Coronary artery (tissue), 2 donors: ENCODE measurements around the gene POFUT2.
A peak's percentile ranks its signal among the peaks of the same experiment; 100 is the strongest.

Experiments used
- DNase-seq: peaks from one replicate; pipeline ENCODE4 v3.0.0-alpha.2; 2017; ENCODE audit warnings: low spot score
- H3K27ac ChIP-seq, 2 donors: fragments of 200-600 bp; sonication (generic); one replicate each; pipeline ENCODE4 v1.5.1; 2016 to 2019
- H3K4me3 ChIP-seq: fragments of 200-600 bp; sonication (generic); 2 replicates; pipeline ENCODE4 v1.5.1; 2016; ENCODE audit warnings: mild to moderate bottlenecking, moderate library complexity
- TF ChIP-seq, protein P1 (sequence below): fragments of 200-600 bp; sonication (generic); IDR thresholded peaks from one replicate; pipeline ENCODE4 v1.5.1; 2019; ENCODE audit warnings: antibody characterized with exemption

The POFUT2 gene

DNA sequence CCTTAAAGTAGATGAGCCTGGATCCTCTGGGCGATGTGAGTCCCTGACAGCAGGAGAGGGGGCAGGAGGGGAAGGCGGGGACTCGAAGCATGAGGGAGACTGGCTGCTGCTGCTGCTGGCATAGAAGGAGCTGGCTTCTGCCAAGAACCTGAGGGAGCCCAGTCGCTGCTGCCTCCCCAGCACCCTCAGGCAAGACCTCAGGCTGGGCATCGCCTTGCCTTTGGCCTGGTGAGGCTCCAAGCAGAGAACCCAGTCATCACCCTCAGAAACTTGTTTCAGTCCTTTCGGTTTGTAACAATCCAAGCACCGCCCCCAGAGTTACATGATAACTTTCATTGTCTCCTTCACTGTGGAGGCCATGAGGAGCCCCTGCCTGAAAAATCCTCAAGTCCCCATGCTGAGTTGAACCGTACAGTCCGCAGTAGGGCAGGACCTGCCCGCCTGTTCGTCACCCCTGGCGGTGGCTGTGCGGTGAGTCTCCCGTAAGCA, 38.8 kb downstream of the POFUT2 start:
- no peak overlapping the region for H3K27ac ChIP-seq
- TF ChIP-seq, protein P1, sequence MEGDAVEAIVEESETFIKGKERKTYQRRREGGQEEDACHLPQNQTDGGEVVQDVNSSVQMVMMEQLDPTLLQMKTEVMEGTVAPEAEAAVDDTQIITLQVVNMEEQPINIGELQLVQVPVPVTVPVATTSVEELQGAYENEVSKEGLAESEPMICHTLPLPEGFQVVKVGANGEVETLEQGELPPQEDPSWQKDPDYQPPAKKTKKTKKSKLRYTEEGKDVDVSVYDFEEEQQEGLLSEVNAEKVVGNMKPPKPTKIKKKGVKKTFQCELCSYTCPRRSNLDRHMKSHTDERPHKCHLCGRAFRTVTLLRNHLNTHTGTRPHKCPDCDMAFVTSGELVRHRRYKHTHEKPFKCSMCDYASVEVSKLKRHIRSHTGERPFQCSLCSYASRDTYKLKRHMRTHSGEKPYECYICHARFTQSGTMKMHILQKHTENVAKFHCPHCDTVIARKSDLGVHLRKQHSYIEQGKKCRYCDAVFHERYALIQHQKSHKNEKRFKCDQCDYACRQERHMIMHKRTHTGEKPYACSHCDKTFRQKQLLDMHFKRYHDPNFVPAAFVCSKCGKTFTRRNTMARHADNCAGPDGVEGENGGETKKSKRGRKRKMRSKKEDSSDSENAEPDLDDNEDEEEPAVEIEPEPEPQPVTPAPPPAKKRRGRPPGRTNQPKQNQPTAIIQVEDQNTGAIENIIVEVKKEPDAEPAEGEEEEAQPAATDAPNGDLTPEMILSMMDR: no peak
- H3K4me3 ChIP-seq: peak overlapping the region; percentile 47
- peak; percentile 73 for DNase-seq

- H3K4me3 ChIP-seq: peak overlapping the region; percentile 47
- TF ChIP-seq, protein P1: no peak
- no peak for DNase-seq
- H3K27ac ChIP-seq: no peak overlapping the region
Measured at GRCh38 chr21:45248301-45248892, 39.3 kb downstream of the POFUT2 start.

GRCh38 chr21:45246386-45247320, 41.0 kb downstream of the POFUT2 start:
- H3K4me3 ChIP-seq: no peak overlapping the region
- DNase-seq: peak; percentile 52
- TF ChIP-seq, protein P1: no peak
- no peak overlapping the region for H3K27ac ChIP-seq

DNA sequence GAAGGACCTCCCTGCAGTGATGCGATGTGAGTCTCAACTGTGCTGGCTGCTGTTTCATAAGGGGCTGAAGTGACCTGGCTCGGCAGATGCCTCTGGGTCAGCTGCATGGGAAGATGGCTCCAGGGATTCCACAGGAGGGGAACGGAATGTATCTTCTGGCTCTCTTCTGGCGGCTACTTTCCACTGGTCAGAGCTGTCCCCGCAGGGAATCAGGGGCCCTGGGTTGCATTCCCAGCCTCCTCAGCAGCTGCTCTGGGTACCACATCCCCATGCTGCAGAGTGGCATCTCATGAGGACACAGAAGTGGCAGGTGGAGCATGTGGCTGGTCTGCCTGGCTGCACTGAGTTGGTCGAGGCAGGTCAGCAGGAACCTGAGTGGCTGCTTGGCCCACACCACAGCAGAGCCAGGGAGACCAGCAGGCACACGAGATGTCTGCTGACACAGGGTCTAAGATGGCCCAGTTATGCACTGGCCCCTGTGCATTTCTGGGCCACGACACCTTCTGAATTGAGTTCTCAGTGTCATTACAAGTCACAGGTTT, 42.8 kb downstream of the POFUT2 start:
- TF ChIP-seq, protein P1: no peak
- Histone ChIP-seq H3K27ac (no peak overlapping the region), H3K4me3 (no peak overlapping the region)
- peak; percentile 40 for DNase-seq

- TF ChIP-seq, protein P1: no peak
- Histone ChIP-seq H3K27ac (no peak overlapping the region), H3K4me3 (no peak overlapping the region)
- no peak for DNase-seq
Measured at GRCh38 chr21:45243603-45244002, 44.1 kb downstream of the POFUT2 start.

DNA sequence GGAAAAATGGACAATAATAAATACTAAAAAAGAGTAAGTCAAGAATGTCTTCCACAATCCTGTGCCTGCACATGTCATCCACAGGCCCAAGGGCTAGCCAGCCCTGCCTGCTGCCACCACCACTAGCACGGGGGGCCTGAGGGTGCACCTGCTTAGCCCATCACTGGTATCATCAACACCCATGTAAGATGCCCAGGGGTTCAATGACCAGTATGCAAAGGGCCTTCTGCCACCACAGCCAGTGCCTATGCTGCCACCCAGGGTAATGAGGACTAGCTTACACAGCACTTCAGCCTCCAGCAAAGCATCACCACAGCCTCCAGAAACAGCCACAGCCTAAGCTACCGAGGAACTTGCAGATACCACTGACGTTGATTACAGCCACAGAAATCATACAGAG, 46.3 kb downstream of the POFUT2 start:
- H3K4me3 ChIP-seq: no peak overlapping the region
- TF ChIP-seq, protein P1: no peak
- no peak overlapping the region for H3K27ac ChIP-seq
- DNase-seq: no peak
